ENCODE results near the gene AAMP. TPM values are rescaled to one million over a fixed set of nuclear protein-coding genes. Genes with fewer than 3 reads are reported as not detected.

AAMP gene
- polyA plus RNA-seq, 6 donors from 2014 or later = 80.7 to 109 (median 96.4) TPM

GRCh38 chr2:218216336-218216673, 53.6 kb downstream of the AAMP start:
- ATAC-seq (ENCODE audit: low read depth in 2 of 2) = no peak
- Mint-ChIP-seq H3K4me3 (peak overlapping the region; percentile 85 to 98 (median 96)), H3K4me1 (peaks cover 35 to 41% (median 36%) of the 10 kb centered on the region in 3 donors), H3K27me3 (no peaks in the 10 kb centered on the region), H3K9me3 (no peaks in the 10 kb centered on the region), H3K27ac (peak overlapping the region; percentile 97 to 99 (median 99)), H3K36me3 (no peaks in the 10 kb centered on the region)
- DNase-seq = no peak

Other genes with a start within 250 kb of the AAMP start
- gene RUFY4, start 200.9 kb downstream of the AAMP start, polyA plus RNA-seq (ENCODE audit: low read depth in 6 of 6) = not detected
- gene CXCR2, start 144.1 kb downstream of the AAMP start, polyA plus RNA-seq (ENCODE audit: low read depth in 6 of 6) = 1 to 10 TPM in 2 of 6 donors, under 1 TPM in 2, not detected in 2; 0.36 to 2.3 (median 1.3) TPM
- gene CXCR1, start 103.2 kb downstream of the AAMP start, polyA plus RNA-seq (ENCODE audit: low read depth in 6 of 6) = 1 to 10 TPM in 1 of 6 donors, not detected in 5; 2.3 TPM
- gene ARPC2, start 52.9 kb downstream of the AAMP start, polyA plus RNA-seq (ENCODE audit: low read depth in 6 of 6) = 1,000 to 10,000 TPM in 1 of 6 donors, 100 to 1,000 TPM in 5; 672 to 1,268 (median 835) TPM
- gene GPBAR1, start 9.1 kb downstream of the AAMP start, polyA plus RNA-seq (ENCODE audit: low read depth in 6 of 6) = 1 to 10 TPM in 1 of 6 donors, under 1 TPM in 4, not detected in 1; 0.18 to 1.8 (median 0.33) TPM
- gene PNKD, start 382 bp upstream of the AAMP start, polyA plus RNA-seq (ENCODE audit: low read depth in 6 of 6) = 100 to 1,000 TPM in 5 of 6 donors, 10 to 100 TPM in 1; 99.4 to 143 (median 127) TPM
- gene TMBIM1, start 22.4 kb upstream of the AAMP start, polyA plus RNA-seq (ENCODE audit: low read depth in 6 of 6) = 100 to 1,000 TPM in 4 of 6 donors, 10 to 100 TPM in 2; 72.6 to 137 (median 108) TPM
- under 1 TPM in 1 of 6 donors, not detected in 5; 0.23 TPM for gene CATIP, start 86.7 kb upstream of the AAMP start, polyA plus RNA-seq (ENCODE audit: low read depth in 6 of 6)
- gene SLC11A1, start 112.1 kb upstream of the AAMP start, polyA plus RNA-seq (ENCODE audit: low read depth in 6 of 6) = 1 to 10 TPM in 4 of 6 donors, under 1 TPM in 2; 0.82 to 2.4 (median 1.1) TPM
- gene CTDSP1, start 129.7 kb upstream of the AAMP start, polyA plus RNA-seq (ENCODE audit: low read depth in 6 of 6) = 10 to 100 TPM in 5 of 6 donors, 1 to 10 TPM in 1; 10.0 to 13.8 (median 11.9) TPM
- gene VIL1, start 149.0 kb upstream of the AAMP start, polyA plus RNA-seq (ENCODE audit: low read depth in 6 of 6) = under 1 TPM; 0.06 to 0.43 (median 0.23) TPM

All from naive B cell (primary cell).